AG10803 (cell line): ENCODE data around the gene ABHD14A.
A peak's percentile ranks its signal among the peaks of the same experiment; 100 is the strongest.

ENCODE experiments used
- DNase-seq: peaks from one replicate; pipeline ENCODE4 v3.0.0; 2010; ENCODE audit warnings: low read depth
- H3K4me3 ChIP-seq: 2 replicates; pipeline ENCODE4 v1.5.1; 2011; ENCODE audit warnings: mild to moderate bottlenecking, low read length, control low read depth
- TF ChIP-seq, protein P1 (sequence below): conservative IDR thresholded peaks from 2 replicates; pipeline ENCODE4 v1.5.1; 2011; ENCODE audit warnings: mild to moderate bottlenecking, low read length, control low read depth, inconsistent platforms

The ABHD14A gene

DNA sequence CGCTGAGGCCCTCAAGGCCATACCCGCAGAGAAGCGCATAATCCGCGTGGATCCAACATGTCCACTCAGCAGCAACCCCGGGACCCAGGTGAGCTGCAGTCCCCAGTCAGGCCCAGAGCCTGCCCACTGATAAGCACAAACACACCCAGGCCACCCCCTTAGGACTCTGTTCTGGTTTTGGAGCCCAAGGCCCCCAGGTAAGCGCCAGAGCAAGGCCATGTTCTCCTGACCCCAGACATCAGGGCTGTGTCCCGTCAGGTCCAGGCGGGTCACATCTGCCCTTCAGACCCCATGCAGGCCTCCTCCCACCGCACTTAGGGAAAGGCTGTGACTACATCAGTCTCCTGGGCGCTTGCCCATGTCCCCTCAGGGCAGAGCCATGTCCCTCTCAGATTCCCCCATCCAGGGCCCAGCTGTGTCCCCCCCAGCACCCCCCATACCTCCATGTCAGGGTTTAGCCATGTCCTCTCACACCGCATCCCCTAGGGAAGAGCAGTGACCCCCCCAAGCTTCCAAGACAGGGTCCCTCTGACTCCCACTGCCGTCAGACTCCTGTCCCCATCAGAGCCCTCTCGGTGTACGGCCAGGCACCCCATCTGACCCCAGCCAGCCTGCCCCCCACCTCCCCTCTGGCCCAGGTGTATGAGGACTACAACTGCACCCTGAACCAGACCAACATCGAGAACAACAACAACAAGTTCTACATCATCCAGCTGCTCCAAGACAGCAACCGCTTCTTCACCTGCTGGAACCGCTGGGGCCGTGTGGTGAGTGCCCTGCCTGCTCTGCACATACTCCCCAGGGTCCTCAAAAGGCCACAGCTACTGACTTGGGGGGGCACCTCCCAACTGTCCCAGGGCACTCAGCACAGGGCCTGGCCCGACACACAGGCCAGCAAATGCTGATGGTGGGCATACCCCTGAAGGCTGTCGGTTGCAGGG, 31.1 kb upstream of the ABHD14A start:
- peak overlapping the region; percentile 66 for H3K4me3 ChIP-seq
- TF ChIP-seq, protein P1, sequence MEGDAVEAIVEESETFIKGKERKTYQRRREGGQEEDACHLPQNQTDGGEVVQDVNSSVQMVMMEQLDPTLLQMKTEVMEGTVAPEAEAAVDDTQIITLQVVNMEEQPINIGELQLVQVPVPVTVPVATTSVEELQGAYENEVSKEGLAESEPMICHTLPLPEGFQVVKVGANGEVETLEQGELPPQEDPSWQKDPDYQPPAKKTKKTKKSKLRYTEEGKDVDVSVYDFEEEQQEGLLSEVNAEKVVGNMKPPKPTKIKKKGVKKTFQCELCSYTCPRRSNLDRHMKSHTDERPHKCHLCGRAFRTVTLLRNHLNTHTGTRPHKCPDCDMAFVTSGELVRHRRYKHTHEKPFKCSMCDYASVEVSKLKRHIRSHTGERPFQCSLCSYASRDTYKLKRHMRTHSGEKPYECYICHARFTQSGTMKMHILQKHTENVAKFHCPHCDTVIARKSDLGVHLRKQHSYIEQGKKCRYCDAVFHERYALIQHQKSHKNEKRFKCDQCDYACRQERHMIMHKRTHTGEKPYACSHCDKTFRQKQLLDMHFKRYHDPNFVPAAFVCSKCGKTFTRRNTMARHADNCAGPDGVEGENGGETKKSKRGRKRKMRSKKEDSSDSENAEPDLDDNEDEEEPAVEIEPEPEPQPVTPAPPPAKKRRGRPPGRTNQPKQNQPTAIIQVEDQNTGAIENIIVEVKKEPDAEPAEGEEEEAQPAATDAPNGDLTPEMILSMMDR = no peak

DNA sequence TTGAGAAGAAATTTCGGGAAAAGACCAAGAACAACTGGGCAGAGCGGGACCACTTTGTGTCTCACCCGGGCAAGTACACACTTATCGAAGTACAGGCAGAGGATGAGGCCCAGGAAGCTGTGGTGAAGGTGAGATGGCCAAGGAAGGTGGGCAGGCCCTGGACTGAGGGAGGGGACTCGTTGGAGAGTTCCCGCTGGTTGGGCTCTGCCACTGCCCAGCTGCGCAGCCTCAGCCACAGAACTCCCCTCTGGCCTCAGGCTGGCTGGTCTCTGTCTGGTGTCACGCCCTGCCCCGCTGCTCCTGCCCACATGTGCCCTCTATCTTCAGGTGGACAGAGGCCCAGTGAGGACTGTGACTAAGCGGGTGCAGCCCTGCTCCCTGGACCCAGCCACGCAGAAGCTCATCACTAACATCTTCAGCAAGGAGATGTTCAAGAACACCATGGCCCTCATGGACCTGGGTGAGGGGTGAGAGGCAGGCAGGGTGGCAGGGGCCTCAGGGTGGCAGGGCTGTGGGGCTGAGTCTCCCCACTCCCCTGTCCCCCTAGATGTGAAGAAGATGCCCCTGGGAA, 30.3 kb upstream of the ABHD14A start:
- DNase-seq = no peak
- TF ChIP-seq, protein P1 = no peak
- no peak overlapping the region for H3K4me3 ChIP-seq

More for the DNA sequence above, 31.1 kb upstream of the ABHD14A start:
- DNase-seq = no peak

DNA sequence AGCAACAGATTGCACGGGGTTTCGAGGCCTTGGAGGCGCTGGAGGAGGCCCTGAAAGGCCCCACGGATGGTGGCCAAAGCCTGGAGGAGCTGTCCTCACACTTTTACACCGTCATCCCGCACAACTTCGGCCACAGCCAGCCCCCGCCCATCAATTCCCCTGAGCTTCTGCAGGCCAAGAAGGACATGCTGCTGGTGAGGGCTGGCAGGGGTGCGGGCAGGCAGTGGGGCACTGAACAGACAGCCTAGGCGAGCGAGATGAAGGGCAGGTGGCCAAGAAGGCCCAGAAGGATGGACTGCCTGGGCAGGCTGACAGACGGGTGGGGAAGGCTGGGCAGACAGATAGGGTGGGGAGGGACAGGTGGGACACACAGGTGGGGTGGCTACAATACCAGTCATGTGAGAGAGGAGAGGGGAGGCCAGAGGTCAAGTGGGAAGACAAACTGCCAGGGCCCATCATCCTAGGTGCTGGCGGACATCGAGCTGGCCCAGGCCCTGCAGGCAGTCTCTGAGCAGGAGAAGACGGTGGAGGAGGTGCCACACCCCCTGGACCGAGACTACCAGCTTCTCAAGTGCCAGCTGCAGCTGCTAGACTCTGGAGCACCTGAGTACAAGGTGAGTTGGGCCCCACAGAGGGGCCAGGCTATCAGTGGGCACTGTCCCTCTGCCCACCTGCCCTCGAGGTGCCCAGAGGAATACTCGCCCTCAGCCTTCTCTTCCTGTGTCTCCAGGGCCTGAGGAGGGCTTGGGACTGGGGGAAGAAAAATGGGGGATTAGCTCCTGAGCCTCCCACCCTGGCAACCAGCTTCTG, 29.6 kb upstream of the ABHD14A start:
- H3K4me3 ChIP-seq = no peak overlapping the region
- TF ChIP-seq, protein P1 = no peak
- no peak for DNase-seq

DNA sequence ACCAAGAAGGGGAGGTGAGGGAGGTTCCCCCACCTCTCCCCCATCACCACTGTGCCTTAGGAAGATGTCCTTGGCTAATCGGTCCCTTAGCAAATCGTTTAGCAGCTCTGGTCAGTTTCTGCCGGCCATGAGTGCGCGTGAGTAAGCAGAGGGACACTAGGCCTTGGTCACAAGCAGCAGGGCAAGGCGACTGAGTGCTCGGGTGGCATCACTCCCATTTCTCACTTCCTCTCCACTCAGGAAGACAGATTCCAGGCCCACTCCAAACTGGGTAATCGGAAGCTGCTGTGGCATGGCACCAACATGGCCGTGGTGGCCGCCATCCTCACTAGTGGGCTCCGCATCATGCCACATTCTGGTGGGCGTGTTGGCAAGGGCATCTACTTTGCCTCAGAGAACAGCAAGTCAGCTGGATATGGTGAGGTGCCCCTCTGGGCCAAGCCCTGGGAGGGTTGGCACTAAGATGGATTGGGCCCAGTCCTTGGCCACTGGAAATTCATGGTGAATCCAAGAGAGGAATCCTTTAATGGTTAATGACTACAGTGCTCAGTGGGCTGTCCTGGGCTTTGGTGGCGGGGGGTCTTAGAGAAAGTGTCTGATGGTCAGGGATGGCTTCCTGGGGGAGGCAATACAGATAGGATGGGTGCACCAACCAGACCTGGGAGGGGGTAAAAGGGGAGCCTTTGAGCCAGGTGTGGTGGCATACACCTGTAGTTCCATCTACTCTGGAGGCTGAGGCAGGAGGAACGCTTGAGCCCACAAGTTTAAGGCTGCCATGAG, 28.7 kb upstream of the ABHD14A start:
- no peak for DNase-seq
- H3K4me3 ChIP-seq = no peak overlapping the region
- TF ChIP-seq, protein P1 = no peak

DNA sequence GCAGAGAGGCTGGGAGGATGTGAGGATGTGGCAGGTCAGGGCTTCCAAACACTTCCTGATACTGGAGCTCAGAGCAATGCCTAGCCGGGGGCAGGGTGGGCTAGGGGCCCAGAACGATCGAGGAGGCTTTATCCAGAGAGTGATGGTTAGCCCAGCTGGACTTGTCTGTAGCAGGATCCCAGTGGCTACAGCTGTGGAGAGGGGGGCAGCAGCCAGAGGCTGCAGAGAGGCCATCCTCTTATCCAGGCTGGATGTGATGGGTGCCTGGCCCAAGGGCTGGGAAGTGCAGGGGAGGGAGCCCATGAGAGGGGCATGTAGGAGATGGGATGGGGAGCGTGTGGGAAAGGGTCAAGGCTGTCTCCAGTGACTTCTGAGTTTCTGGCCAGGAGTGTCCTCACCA, 28.1 kb upstream of the ABHD14A start:
- DNase-seq = no peak
- no peak overlapping the region for H3K4me3 ChIP-seq
- TF ChIP-seq, protein P1 = no peak

DNA sequence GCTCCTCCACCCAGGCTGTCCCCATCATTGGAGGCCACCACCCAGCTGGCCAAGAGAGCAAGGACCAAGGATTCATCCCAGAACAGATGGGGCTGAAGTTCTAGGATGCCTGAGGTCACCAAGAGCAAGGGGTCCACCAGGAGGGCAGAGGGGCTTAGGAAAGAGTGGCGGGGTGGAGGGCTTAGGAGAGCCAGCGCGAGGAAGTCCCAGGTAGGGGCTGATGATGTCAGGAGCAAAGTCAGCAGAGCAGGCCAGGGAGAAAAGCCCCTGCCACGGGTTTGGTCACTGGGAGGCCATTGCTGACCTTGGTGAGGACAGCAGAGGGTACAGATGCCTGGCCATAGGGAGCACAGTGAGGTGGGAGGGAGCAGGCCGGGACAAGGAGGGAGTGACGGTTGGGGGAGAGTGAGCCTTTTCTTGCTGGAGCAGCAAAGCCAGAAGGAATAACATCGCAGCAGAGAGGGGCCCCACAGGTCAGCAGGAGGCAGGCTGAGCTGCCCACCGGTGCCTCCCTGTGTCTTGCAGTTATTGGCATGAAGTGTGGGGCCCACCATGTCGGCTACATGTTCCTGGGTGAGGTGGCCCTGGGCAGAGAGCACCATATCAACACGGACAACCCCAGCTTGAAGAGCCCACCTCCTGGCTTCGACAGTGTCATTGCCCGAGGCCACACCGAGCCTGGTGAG, 27.5 kb upstream of the ABHD14A start:
- no peak for DNase-seq

More for the DNA sequence above, 27.5 kb upstream of the ABHD14A start:
- TF ChIP-seq, protein P1 = no peak
- H3K4me3 ChIP-seq = no peak overlapping the region
